GM12891 (cell line): ENCODE data around the gene RBBP8NL.

Source experiments
- DNase-seq: peaks from one replicate; pipeline ENCODE4 v3.0.0; 2011; ENCODE audit warnings: low spot score; ENCODE audit not compliant: insufficient read length
- FAIRE-seq: peaks from 2 replicates; lab custom pipeline; 2011; peaks lifted over from hg19 to GRCh38; lab: Jason Lieb, UNC
- PAX5 ChIP-seq: IDR thresholded peaks from 2 replicates; pipeline ENCODE4 v1.6.1; 2011; ENCODE audit warnings: low read length, moderate library complexity, mild to moderate bottlenecking; ENCODE audit not compliant: insufficient read depth, severe bottlenecking
- POLR2A ChIP-seq: IDR thresholded peaks from 2 replicates; pipeline ENCODE4 v1.6.1; 2011; ENCODE audit warnings: low read depth, low read length, control low read depth
- POLR2AphosphoS5 ChIP-seq: IDR thresholded peaks from 2 replicates; pipeline ENCODE4 v1.6.1; 2011; ENCODE audit warnings: low read depth, low read length, control low read depth
- POU2F2 ChIP-seq: IDR thresholded peaks from 2 replicates; pipeline ENCODE4 v1.6.1; 2011; ENCODE audit warnings: low read depth, mild to moderate bottlenecking, control low read depth, low read length, moderate library complexity
- SPI1 ChIP-seq: IDR thresholded peaks from 2 replicates; pipeline ENCODE4 v1.6.1; 2011; ENCODE audit warnings: low read depth, low read length, control low read depth
- TAF1 ChIP-seq: IDR thresholded peaks from 2 replicates; pipeline ENCODE4 v1.6.1; 2011; ENCODE audit warnings: low read depth, low read length, control low read depth

Gene RBBP8NL

DNA sequence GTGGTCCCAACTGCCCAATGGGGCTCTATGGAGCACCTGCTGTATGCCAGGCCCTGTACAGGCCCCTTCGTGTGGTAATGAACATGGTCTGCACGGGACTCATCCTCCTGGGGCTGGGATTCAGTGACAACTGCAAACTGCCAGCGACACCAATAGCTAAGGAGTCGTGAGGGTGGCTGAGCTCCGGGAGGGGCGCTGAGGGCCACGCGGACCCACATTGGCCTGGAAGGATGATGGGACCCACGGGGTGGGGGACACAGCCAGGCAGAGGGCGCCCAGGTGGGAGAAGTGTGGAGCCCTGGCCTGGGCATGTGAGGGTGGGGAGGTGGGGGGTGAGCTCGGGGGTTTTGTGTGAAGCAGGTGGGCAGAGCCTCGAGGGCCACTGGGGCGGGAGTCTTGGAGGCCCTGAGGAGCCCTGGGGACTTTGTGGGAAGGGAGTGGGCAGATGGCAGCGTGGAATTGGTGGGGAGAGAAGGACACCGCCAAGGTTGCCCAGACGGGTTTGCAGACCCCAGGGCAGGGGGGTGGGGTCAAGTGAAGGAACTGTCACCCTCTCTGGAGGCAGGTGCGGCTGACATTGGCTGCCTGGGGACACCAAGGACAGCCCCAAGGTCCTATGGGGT lies 26.0 kb upstream of the RBBP8NL start:
- FAIRE-seq (no peak), DNase-seq (no peak)
- TF ChIP-seq POLR2AphosphoS5 (no peak), POLR2A (no peak), TAF1 (no peak), POU2F2 (no peak), PAX5 (no peak), SPI1 (no peak)

DNA sequence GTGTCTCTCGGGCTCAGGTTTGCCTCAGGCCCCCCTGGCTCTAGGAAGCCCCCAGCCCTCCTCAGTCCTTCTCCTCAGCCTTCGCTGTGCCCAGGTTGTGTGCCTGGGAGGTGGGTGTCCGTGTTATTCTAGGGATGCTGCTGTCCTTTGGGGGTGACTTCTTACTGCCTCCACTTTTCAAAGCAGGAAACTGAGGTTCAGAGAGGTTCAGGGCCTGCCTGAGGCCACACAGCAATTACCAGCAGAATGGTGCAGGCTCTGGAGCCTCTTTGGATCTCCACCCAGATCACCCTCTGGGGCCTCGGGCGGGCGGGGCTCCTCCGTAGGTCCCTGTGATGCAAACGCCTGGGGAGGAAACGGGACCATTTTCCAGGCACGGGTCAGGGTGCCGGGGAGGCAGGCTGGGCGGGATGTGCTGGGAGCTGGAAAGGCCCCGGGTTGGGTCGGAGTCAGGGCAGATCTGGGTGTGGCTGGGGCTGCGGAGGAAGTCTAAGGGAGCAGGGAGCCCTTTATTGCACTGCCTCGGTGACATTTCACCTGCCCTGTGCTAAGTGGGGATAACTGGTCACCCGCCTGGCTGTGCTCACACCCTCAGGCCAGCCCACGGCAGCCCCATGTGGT lies 25.2 kb upstream of the RBBP8NL start:
- DNase-seq (no peak), FAIRE-seq (no peak)
- TF ChIP-seq POU2F2, result no peak
- TF ChIP-seq PAX5, result no peak

- TF ChIP-seq SPI1, result no peak
- TF ChIP-seq PAX5, result no peak
- TF ChIP-seq POLR2AphosphoS5, result no peak
- TF ChIP-seq POU2F2, result no peak
- TF ChIP-seq TAF1, result no peak
- FAIRE-seq (no peak), DNase-seq (no peak)
These were observed 24.6 kb upstream of the RBBP8NL start for GRCh38 chr20:62451970-62452369.

DNA sequence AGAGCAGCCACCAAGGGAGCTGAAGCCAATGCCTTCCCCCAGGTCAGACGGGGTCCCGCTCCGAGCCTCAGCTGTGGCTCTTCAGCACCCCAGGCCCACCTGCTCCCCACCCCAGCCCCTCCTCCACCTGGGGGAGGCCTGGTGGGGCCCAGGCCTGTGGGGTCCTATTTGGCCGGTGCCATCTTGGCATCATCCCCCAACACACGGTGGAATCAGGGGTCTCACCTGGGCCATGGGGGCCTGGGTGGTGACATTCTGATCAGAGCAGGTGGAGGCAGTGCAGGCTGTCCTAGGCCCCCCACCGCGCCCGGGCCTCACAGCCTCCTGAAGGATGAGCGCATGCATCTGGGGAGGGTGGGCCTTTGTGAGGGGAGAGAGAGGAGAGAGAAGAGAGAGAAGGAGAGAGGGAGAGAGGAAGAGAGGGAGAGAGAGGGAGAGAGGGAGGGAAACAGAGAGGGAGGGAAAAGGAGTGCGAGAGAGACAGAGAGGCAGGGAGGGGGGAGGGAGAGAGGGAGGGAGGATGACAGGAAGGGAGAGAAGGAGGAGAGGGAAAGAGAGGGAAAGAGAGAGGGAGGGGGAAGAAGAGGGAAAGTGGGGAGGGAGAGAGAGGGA lies 23.9 kb upstream of the RBBP8NL start:
- FAIRE-seq (no peak), DNase-seq (no peak)
- no peak for TF ChIP-seq POLR2A
- no peak for TF ChIP-seq POLR2AphosphoS5
- TF ChIP-seq POU2F2, result no peak
- no peak for TF ChIP-seq TAF1
- no peak for TF ChIP-seq PAX5
- no peak for TF ChIP-seq SPI1

DNA sequence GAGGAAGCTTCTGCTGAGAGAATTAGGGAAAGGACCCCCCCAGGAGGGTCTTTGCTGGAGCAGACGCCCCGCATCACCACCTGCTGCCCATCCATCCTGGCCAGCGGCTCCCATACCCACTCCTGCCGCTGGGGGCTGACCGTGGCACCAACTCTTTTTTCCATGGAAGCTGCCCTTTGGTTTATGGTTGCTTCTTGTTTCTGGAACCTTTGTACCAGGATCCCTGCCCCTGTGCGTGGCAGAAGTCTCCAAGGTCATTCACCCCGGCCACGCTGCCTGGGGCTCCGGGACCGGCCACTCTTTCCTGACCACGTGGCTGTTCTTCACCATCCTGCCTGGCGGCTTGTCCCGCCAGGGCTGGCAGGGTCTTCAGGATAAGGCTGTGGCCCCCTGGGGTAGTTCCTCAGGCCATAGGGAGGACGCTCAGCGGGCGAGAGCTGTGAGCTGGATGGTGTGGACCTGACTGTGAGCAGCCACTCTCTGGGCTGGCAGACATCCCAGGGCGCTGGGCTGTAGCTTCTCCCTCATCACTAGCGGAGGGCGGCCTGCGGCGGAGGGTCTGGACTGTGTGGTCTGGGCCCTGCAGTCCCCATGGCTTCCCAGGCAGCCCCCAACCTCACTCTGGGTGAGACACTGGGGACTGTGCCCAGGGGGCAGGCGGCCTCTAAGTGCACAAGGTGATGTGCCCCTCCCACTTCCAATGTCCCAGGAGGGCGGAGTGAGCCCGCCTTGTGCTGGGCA lies 22.8 kb upstream of the RBBP8NL start:
- DNase-seq (no peak), FAIRE-seq (no peak)
- no peak for TF ChIP-seq SPI1
- TF ChIP-seq POLR2AphosphoS5, result no peak
- TF ChIP-seq TAF1, result no peak
- no peak for TF ChIP-seq POU2F2

DNA sequence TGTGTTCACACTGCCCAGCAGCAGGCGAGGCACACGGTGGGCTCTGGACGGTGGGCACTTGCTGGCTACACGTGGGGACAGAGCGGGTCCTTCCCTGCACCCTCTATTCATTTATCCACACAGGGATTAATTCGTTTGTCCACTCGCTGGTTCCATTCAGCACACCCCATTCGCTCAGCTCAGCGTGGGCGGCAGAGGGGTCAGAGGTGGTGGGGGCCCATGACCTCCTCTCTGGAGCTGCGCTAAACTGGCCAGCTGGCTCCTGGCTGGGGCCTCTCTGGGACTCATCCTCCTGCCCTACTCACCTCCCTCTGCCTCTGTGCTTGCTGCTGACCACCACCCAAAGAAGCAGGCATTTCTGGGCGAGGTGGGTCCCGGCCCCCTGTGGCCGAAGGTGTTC lies 21.4 kb upstream of the RBBP8NL start:
- no peak for DNase-seq
- TF ChIP-seq POLR2AphosphoS5, result no peak
- TF ChIP-seq POLR2A, result no peak
- no peak for TF ChIP-seq TAF1
- TF ChIP-seq POU2F2, result no peak
- TF ChIP-seq SPI1, result no peak
- TF ChIP-seq PAX5, result no peak
- FAIRE-seq, result no peak

GRCh38 chr20:62448038-62448437 lies 20.7 kb upstream of the RBBP8NL start:
- FAIRE-seq, result no peak
- DNase-seq, result no peak

DNA sequence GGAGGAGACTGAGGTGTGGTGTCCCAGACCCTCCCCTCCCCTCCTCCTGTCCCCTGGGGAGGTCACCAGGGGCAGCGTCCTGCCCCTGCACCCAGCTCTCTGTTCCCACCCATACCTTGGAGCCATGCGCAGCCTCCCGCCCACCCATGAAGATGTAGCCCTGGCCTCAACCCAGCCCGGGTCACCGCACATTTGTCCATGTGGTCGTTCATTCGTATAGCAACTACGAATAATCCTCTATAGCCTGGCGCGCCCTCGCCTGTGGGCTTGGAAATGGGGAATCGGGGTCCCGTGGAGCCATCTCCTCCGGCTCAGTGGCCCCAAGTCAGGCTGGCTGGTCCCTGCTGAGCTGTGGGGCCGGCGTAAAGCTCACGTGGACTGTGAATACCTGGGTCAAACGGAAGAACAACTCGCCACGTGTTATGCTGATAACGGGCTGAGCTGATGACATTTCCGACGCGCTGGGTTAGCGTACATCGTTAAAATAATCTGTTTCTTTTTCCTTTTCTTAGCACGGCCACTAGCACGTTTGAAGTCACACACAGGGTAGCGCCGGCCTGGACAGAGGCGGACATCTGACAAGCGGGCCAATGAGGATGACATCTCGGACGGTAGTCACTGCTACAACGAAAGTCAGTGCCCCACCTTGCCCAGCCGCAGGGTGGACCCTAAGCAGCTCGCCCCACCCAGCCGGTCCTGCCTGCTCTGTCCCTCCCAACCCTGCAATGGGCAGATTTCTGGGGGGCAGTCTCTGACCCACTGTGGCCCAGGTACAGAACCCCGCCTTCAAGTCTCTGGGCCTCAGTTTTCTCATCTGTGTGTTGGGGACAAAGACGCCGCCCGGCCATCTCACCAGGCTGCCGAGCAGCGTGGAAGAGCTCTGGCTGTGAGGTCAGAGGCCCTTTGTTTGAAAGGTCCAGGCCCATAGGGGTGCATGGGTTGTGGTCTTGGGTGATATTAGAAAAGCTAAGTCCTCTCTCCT lies 19.8 kb upstream of the RBBP8NL start:
- TF ChIP-seq TAF1 (no peak), POLR2A (no peak), PAX5 (no peak), POLR2AphosphoS5 (no peak), SPI1 (no peak), POU2F2 (no peak)
- FAIRE-seq (no peak), DNase-seq (no peak)

More at GRCh38 chr20:62448038-62448437, 20.7 kb upstream of the RBBP8NL start:
- TF ChIP-seq POU2F2 (no peak), POLR2AphosphoS5 (no peak), SPI1 (no peak), PAX5 (no peak), POLR2A (no peak), TAF1 (no peak)

DNA sequence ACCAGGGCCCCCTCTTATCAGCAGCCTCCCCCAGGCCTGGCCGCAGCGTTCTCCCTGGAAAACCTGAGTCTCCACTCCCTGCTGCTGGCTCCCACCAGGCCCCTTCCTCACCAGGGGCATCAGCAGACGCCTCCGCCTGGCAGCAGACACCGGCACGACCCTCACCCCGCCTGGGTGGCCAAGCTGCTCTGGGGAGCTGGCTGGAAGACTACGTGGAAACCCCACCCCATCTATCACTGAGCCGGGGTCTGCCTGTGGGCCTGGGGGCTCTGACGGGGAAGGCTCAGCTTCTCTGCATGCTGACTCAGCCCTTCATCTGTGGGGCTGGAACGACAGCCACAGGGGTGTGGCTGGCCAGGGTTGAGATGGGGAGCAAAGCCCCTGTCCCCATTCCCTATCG lies 19.1 kb upstream of the RBBP8NL start:
- FAIRE-seq, result no peak
- no peak for DNase-seq
- TF ChIP-seq SPI1 (no peak), POLR2AphosphoS5 (no peak)
